Activated naive CD8-positive, alpha-beta T cell treated with anti-CD3 and anti-CD28 coated beads, Interleukin-2, amount 50 U/mL, for 24 hours (primary cell): Measurements from ENCODE around the gene CFP.
"Not testable (repeated sequence)": the region's sequence is repeated elsewhere in the genome, so short reads cannot be mapped to it uniquely, and the experiment has no call there.

Experiments
- ATAC-seq: fragments of 150-1000 bp; cut with Tn5 transposase; one replicate; pipeline ENCODE4 v1.10.0; 2021
- DNase-seq: peaks from one replicate; pipeline ENCODE4 v3.0.0; 2021
- H3K27ac Mint-ChIP-seq: one replicate; pipeline ENCODE4 v1.8.0; 2021; ENCODE audit warnings: mild to moderate bottlenecking, mixed read lengths
- H3K27me3 Mint-ChIP-seq: one replicate; pipeline ENCODE4 v1.8.0; 2021; ENCODE audit warnings: mixed read lengths
- H3K36me3 Mint-ChIP-seq: one replicate; pipeline ENCODE4 v1.8.0; 2021; ENCODE audit warnings: low read depth, mixed read lengths
- H3K4me1 Mint-ChIP-seq: one replicate; pipeline ENCODE4 v1.8.0; 2021; ENCODE audit warnings: mixed read lengths
- H3K4me3 Mint-ChIP-seq: one replicate; pipeline ENCODE4 v1.8.0; 2021; ENCODE audit warnings: mild to moderate bottlenecking, moderate library complexity, mixed read lengths
- H3K9me3 Mint-ChIP-seq: one replicate; pipeline ENCODE4 v1.8.0; 2021; ENCODE audit warnings: mixed read lengths

The CFP gene

GRCh38 chrX:47629419-47630200 is at the start of gene CFP:
TSS of gene CFP (minus strand) at chrX:47629930. CDS start at chrX:47629844, 86 bp downstream.
- Mint-ChIP-seq H3K9me3 (no peaks in the 10 kb centered on the region), H3K27me3 (no peaks in the 10 kb centered on the region), H3K4me3 (peak within 1 kb of the TSS; percentile 46), H3K27ac (peak within 1 kb of the TSS; percentile 83), H3K4me1 (peaks cover 18% of the 10 kb centered on the region), H3K36me3 (no peaks in the 10 kb centered on the region)
- ATAC-seq = peak; percentile 31
- no peak for DNase-seq

- not testable (repeated sequence) for H3K27me3 Mint-ChIP-seq, H3K9me3 Mint-ChIP-seq, H3K36me3 Mint-ChIP-seq, DNase-seq, H3K27ac Mint-ChIP-seq, ATAC-seq, H3K4me3 Mint-ChIP-seq, H3K4me1 Mint-ChIP-seq
These were observed 46.5 kb upstream of the CFP start for GRCh38 chrX:47675959-47676859.

DNA sequence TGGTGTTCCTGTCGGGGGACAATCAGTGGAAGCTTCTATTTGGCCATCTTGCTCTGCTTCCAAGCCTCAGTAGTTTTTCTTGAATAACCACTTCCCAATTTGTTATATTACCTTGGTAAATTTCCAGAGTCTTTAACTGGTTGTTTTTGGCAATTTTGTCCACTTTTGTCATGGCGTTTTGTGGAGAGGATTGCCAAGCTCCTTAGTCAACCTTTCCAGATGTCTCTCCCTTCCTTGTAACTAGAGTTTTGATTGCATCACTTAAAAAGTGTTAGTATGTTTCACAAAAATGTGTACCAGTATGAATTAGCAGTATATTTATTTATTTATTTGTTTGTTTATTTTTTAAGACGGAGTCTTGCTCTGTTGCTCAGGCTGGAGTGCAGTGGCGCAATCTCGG is 45.0 kb upstream of the CFP start:
- H3K36me3 Mint-ChIP-seq = no peaks in the 10 kb centered on the region
- H3K4me1 Mint-ChIP-seq = no peaks in the 10 kb centered on the region
- no peaks in the 10 kb centered on the region for H3K27me3 Mint-ChIP-seq
- H3K9me3 Mint-ChIP-seq = no peaks in the 10 kb centered on the region
- DNase-seq (no peak), ATAC-seq (no peak)
- no peak overlapping the region for H3K27ac Mint-ChIP-seq
- no peak overlapping the region for H3K4me3 Mint-ChIP-seq

- H3K4me1 Mint-ChIP-seq = peaks cover 26% of the 10 kb centered on the region
- not testable (repeated sequence) for ATAC-seq, H3K27me3 Mint-ChIP-seq, H3K9me3 Mint-ChIP-seq, H3K4me3 Mint-ChIP-seq, DNase-seq, H3K36me3 Mint-ChIP-seq, H3K27ac Mint-ChIP-seq
These were observed 36.1 kb upstream of the CFP start for GRCh38 chrX:47665797-47666196.

DNA sequence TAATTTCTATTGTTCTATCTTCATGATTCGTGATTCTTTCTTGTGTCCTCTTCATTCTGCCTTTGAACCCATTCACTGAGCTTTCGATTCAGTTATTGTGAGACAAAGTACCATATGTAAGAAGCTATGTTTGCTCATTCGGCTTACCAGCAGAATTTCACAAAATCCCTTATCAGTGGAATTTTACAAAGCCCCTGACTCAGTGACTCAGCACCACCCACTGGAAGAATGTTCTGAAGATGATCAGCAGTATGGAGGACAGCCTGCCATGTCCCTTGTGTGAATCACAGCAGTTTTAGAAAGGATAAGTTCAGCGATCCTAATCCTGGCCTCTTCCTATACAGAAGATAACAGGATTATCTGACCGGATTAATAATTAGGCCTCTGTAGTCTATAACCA is 35.0 kb upstream of the CFP start:
- ATAC-seq (no peak), DNase-seq (no peak)
- peaks cover 33% of the 10 kb centered on the region for H3K4me1 Mint-ChIP-seq

DNA sequence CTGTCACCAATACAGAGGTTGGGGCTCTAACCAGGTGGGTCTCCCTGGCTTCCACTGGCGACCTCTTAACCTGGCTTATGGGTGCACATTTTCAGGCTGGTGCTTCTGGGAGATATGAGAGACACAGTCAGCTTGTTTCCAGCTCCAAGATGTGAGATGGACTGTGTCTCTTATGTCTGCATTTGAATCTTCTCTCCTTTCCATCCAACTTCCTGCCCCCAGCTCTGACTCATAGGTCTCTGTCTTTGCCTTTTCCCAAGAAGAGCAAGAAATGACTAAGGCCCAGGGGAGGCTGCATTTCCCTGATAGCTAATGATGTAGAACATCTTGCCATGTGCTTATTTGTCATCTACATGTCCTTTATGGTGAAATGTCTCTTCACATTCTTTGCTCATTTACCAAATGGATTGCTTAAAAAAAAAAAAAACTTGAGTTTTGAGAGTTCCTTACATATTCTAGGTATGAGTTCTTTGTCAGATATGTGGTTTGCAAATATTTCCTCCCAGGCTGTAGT is 32.5 kb upstream of the CFP start:
- no peaks in the 10 kb centered on the region for H3K27me3 Mint-ChIP-seq
- H3K4me3 Mint-ChIP-seq = peak overlapping the region; percentile 38
- peak overlapping the region; percentile 98 for H3K27ac Mint-ChIP-seq
- H3K9me3 Mint-ChIP-seq = peaks cover 4% of the 10 kb centered on the region
- DNase-seq (peak; percentile 41), ATAC-seq (peak; percentile 41)
- peaks cover 50% of the 10 kb centered on the region for H3K4me1 Mint-ChIP-seq
- peaks cover 20% of the 10 kb centered on the region for H3K36me3 Mint-ChIP-seq

More for the DNA sequence above, 35.0 kb upstream of the CFP start:
- no peaks in the 10 kb centered on the region for H3K27me3 Mint-ChIP-seq
- H3K36me3 Mint-ChIP-seq = peaks cover 8% of the 10 kb centered on the region
- no peak overlapping the region for H3K4me3 Mint-ChIP-seq
- H3K27ac Mint-ChIP-seq = peak overlapping the region; percentile 85
- H3K9me3 Mint-ChIP-seq = no peaks in the 10 kb centered on the region

DNA sequence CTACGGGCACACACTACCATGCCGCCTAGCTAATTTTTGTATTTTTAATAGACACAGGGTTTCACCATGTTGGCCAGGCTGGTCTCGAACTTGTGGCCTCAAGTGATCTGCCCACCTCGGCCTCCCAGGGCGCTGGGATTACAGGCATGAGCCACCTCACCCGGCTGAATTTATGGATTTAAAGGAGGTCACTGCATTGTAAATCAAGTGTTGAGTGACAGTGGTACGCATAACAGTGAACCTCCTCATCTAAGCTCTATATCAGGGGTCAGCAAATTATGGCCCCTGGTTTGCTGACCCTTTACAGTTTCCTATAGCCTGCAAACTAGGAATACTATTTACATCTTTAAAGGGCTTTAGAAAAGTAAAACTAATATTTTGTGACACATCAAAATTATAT is 31.8 kb upstream of the CFP start:
- no peak for ATAC-seq
- peaks cover 27% of the 10 kb centered on the region for H3K36me3 Mint-ChIP-seq
- H3K4me1 Mint-ChIP-seq = peaks cover 54% of the 10 kb centered on the region
- no peak overlapping the region for H3K4me3 Mint-ChIP-seq
- H3K9me3 Mint-ChIP-seq = peaks cover 4% of the 10 kb centered on the region
- H3K27ac Mint-ChIP-seq = no peak overlapping the region
- DNase-seq = no peak
- no peaks in the 10 kb centered on the region for H3K27me3 Mint-ChIP-seq

GRCh38 chrX:47659421-47659726 is 29.6 kb upstream of the CFP start:
- ATAC-seq = no peak
- peaks cover 4% of the 10 kb centered on the region for H3K9me3 Mint-ChIP-seq

GRCh38 chrX:47658684-47659420 is 29.1 kb upstream of the CFP start, which contains the start of gene UXT:
TSS of gene UXT (minus strand) at chrX:47659180. CDS start at chrX:47658927, 253 bp downstream.
- peaks cover 4% of the 10 kb centered on the region for H3K9me3 Mint-ChIP-seq
- no peaks in the 10 kb centered on the region for H3K27me3 Mint-ChIP-seq
- H3K27ac Mint-ChIP-seq = peak within 1 kb of the TSS; percentile 95
- H3K4me3 Mint-ChIP-seq = peak within 1 kb of the TSS; percentile 88
- peaks cover 41% of the 10 kb centered on the region for H3K36me3 Mint-ChIP-seq
- peak; percentile 92 for DNase-seq
- peak; percentile 85 for ATAC-seq
- peaks cover 53% of the 10 kb centered on the region for H3K4me1 Mint-ChIP-seq

More at GRCh38 chrX:47659421-47659726, 29.6 kb upstream of the CFP start:
- Mint-ChIP-seq H3K27ac (peak overlapping the region; percentile 95), H3K4me3 (peak overlapping the region; percentile 88), H3K27me3 (no peaks in the 10 kb centered on the region), H3K4me1 (peaks cover 53% of the 10 kb centered on the region), H3K36me3 (peaks cover 40% of the 10 kb centered on the region)
- no peak for DNase-seq

DNA sequence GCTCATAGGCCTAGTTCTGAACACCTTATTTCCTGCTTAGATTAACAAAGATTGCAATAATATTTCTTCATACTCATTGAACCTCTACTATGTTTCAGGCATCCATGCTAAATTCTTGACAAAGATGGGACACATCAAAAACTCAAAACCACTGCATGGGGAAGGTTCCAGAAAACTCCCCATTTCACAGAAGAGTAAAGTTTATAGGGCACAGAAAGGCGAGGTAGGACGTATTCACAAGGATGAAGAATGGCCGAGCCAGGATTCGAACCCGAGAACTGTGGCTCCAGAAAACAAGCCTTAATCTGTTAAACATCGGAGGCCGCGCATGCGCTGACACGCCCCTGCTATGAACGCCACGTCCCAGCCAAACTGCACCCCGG is 28.6 kb upstream of the CFP start:
- DNase-seq (no peak), ATAC-seq (no peak)
- peak overlapping the region; percentile 88 for H3K4me3 Mint-ChIP-seq
- H3K27ac Mint-ChIP-seq = peak overlapping the region; percentile 95
- peaks cover 54% of the 10 kb centered on the region for H3K4me1 Mint-ChIP-seq
- peaks cover 46% of the 10 kb centered on the region for H3K36me3 Mint-ChIP-seq
- H3K9me3 Mint-ChIP-seq = peaks cover 4% of the 10 kb centered on the region
- no peaks in the 10 kb centered on the region for H3K27me3 Mint-ChIP-seq

- peak overlapping the region; percentile 85 for H3K27ac Mint-ChIP-seq
- no peaks in the 10 kb centered on the region for H3K9me3 Mint-ChIP-seq
- H3K36me3 Mint-ChIP-seq = peaks cover 47% of the 10 kb centered on the region
- peaks cover 50% of the 10 kb centered on the region for H3K4me1 Mint-ChIP-seq
- ATAC-seq (no peak), DNase-seq (no peak)
- no peaks in the 10 kb centered on the region for H3K27me3 Mint-ChIP-seq
- H3K4me3 Mint-ChIP-seq = peak overlapping the region; percentile 91
These were observed 21.5 kb upstream of the CFP start for GRCh38 chrX:47651043-47651905.

DNA sequence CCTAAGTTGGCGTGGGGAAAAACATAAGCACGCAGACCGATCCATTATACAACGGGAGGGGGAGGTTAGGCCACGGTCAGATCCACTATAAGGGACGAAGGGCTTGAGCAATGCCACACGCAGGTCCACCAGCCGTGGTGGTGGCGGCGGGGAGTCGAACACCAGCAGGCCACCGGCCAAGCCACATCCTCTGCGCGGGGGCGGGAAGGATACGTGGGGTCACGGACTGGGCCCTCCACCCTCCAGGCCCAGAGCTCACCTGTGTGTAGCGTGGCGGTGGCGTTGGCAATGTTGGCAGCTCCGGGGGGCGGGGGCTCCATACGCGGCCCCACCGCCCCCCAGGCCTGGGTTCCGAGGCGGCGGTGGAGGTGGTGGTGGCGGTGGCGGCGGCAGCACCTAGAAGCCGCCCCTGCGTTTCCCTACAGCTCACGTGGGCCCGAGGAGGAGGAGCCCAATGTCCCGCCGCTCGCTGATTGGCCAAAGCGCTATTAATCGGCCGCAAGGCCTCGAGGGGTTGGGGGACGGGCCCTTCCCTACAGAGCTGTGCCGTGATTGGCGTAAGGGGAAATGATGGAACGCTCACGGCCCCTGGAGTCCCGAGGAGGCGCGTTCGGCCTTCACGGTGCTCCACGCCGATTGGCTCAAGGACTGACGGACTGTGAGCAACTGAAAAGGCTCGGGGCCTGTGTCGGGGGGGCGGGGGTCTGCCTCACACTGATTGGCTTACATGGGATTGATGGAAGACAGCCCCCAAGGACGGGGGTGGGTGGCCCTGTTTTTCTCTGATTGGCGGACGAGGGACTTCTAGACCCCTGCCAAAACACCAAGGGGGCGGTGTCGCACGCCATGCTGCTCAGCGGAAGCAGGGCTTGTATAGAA is 20.7 kb upstream of the CFP start, which contains the start of gene ELK1:
ELK1 (minus strand) TSS at position 400 of the 879 bp plus-strand sequence. CDS start 9,122 bp downstream, outside the sequence.
- Mint-ChIP-seq H3K4me3 (peak within 1 kb of the TSS; percentile 91), H3K4me1 (peaks cover 50% of the 10 kb centered on the region), H3K36me3 (peaks cover 38% of the 10 kb centered on the region), H3K27ac (peak within 1 kb of the TSS; percentile 86), H3K27me3 (no peaks in the 10 kb centered on the region), H3K9me3 (no peaks in the 10 kb centered on the region)
- DNase-seq (peak; percentile 81), ATAC-seq (peak; percentile 94)

DNA sequence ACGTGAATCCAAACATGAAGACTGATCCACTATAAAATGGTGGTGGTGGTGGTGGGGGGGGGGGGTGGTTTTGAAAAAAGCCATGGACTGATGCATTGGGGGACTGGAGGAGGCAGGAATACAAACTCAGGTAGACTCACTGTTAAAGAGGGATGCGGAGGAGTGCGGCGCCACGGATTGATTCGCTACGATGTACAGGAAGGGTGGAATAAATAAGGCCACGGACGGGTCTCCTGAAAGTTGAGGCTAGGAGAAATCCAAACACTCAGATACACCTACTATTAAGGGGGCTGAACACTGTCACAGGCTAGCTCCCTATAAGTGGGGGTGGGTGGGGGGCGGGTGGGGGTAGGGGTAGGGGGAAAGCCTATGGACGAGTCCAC is 20.0 kb upstream of the CFP start:
- no peak for ATAC-seq
- no peaks in the 10 kb centered on the region for H3K27me3 Mint-ChIP-seq
- peak overlapping the region; percentile 91 for H3K4me3 Mint-ChIP-seq
- peaks cover 40% of the 10 kb centered on the region for H3K36me3 Mint-ChIP-seq
- peak overlapping the region; percentile 86 for H3K27ac Mint-ChIP-seq
- peaks cover 55% of the 10 kb centered on the region for H3K4me1 Mint-ChIP-seq
- no peak for DNase-seq
- no peaks in the 10 kb centered on the region for H3K9me3 Mint-ChIP-seq
